Subcutaneous abdominal adipose tissue (tissue), 5 donors: ENCODE measurements around the gene CBX7.
"Not testable (repeated sequence)": the region's sequence is repeated elsewhere in the genome, so short reads cannot be mapped to it uniquely, and the experiment has no call there.

Source experiments
- H3K27ac ChIP-seq: one replicate; pipeline ENCODE4 v1.7.0; 2013; ENCODE audit warnings: low read depth, mild to moderate bottlenecking, inconsistent platforms, low read length, moderate library complexity
- H3K27me3 ChIP-seq, 5 donors: one replicate each; pipeline ENCODE4 v1.7.0; 2013; ENCODE audit warnings: low read length in 5 of 5, inconsistent platforms in 1 of 5; ENCODE audit not compliant: control insufficient read depth in 5 of 5, insufficient read depth in 4 of 5
- H3K36me3 ChIP-seq, 5 donors: one replicate each; pipeline ENCODE4 v1.7.0; 2013; ENCODE audit warnings: low read length in 5 of 5; ENCODE audit not compliant: control insufficient read depth in 5 of 5, insufficient read depth in 5 of 5
- H3K4me1 ChIP-seq, 5 donors: one replicate each; pipeline ENCODE4 v1.7.0; 2013; ENCODE audit warnings: low read length in 5 of 5, mild to moderate bottlenecking in 3 of 5, moderate library complexity in 1 of 5; ENCODE audit not compliant: control insufficient read depth in 5 of 5, insufficient read depth in 5 of 5
- H3K4me3 ChIP-seq, 5 donors: one replicate each; pipeline ENCODE4 v1.7.0; 2013; ENCODE audit warnings: low read length in 5 of 5, low read depth in 1 of 5
- H3K9ac ChIP-seq, 5 donors: one replicate each; pipeline ENCODE4 v1.7.0; 2013; ENCODE audit warnings: low read length in 5 of 5, mild to moderate bottlenecking in 4 of 5, moderate library complexity in 3 of 5
- H3K9me3 ChIP-seq, 5 donors: one replicate each; pipeline ENCODE4 v1.7.0; 2013; ENCODE audit warnings: low read length in 5 of 5; ENCODE audit not compliant: control insufficient read depth in 5 of 5
- donor health status: healthy.
- donor health status: healthy.
- donor health status: healthy.
- donor health status: healthy.
- donor health status: healthy.

Gene CBX7

DNA sequence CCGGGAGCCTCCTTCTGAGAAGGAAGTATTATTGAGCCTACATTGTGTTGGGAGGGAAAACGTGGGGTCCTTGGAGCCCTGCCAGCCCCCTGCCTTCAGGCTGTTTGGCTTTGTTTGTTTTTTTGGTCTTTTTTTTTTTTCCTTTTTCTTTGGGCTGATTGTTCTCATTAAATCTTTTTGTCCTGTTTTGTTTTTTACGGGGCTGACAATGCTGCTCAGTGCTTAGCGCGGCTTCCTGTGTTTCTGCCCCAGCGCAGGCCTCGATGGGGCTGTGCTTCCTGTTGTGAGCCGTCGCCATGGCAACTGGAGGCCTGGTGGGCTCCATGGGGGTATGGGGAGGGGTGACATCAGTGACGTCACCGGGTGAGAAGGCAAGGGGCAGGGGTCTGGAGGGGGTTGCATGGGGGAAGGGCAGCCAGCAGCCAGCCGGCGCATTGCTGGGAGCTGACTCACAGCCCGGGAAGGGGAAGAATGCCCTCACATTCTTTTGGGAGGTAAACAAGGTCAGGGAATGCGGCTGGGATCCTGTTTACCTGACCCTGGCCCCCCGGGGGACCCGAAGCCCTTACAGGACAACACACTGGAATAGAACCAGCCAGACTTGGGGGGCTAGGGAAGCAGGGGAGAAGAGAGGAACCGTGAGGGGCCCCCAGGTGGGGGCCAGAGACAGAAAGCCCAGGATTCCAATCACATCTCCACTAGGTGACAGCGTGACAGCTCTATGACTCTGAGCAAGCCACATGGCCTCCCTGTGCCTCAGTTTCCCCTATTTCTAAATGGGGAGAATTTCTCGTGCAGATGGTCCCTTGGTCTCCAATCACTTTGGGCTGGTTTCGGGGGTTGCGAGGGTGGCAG lies 22.2 kb upstream of the CBX7 start:
- H3K9ac ChIP-seq = peak overlapping the region in 3 of 5 donors; percentile 40 to 72 (median 62)
- peaks cover 14 to 86% (median 62%) of the 10 kb centered on the region in 5 donors for H3K4me1 ChIP-seq
- H3K9me3 ChIP-seq = no peaks in the 10 kb centered on the region
- H3K27me3 ChIP-seq = peaks cover 0 to 5% (median 3%) of the 10 kb centered on the region in 5 donors
- H3K36me3 ChIP-seq = no peaks in the 10 kb centered on the region
- peak overlapping the region; percentile 77 for H3K27ac ChIP-seq
- peak overlapping the region in 2 of 5 donors; percentile 39 to 40 for H3K4me3 ChIP-seq

GRCh38 chr22:39173787-39174497 lies 21.5 kb upstream of the CBX7 start:
- peak overlapping the region in 2 of 5 donors; percentile 39 to 40 for H3K4me3 ChIP-seq
- peak overlapping the region in 2 of 5 donors; percentile 17 to 40 for H3K9ac ChIP-seq
- peaks cover 0 to 9% (median 3%) of the 10 kb centered on the region in 5 donors for H3K27me3 ChIP-seq
- no peaks in the 10 kb centered on the region for H3K9me3 ChIP-seq
- no peaks in the 10 kb centered on the region for H3K36me3 ChIP-seq
- H3K4me1 ChIP-seq = peaks cover 14 to 78% (median 62%) of the 10 kb centered on the region in 5 donors
- peak overlapping the region; percentile 77 for H3K27ac ChIP-seq

GRCh38 chr22:39173050-39173706 lies 20.7 kb upstream of the CBX7 start:
- Histone ChIP-seq H3K9ac (peak overlapping the region in 1 of 5 donors; percentile 26), H3K27me3 (peaks cover 0 to 9% (median 3%) of the 10 kb centered on the region in 5 donors), H3K4me1 (peaks cover 14 to 72% (median 59%) of the 10 kb centered on the region in 5 donors), H3K4me3 (no peak overlapping the region), H3K9me3 (no peaks in the 10 kb centered on the region), H3K36me3 (no peaks in the 10 kb centered on the region), H3K27ac (peak overlapping the region; percentile 77)

DNA sequence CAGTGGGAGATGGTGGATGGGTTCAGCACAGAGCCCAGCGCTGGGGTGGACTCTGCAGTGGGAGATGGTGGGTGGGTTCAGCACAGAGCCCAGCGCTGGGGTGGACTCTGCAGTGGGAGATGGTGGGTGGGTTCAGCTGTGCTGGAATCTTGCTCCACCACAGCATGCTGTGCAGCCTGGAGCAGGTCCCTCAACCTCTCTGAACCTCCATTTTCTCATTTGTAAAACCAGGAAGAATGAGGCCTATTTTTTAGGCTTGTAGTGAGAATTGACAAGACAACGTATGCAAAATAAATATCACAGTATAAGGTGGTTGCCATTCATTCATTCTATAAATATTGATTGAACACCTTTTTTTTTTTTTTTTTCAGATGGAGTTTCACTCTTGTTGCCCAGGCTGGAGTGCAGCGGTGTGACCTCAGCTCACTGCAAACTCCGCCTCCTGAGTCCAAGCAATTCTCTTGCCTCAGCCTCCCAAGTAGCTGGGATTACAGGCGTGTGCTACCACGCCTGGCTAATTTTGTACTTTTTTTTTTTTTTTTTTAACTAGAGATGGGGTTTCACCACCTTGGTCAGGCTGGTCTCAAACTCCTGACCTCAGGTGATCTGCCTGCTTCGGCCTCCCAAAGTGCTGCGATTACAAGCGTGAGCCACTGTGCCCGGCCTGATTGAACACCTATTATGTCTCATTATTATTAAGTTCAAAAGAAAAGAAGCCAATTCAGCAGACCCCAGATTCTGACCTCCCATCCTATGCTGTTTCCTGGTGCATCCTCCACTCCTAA lies 20.0 kb upstream of the CBX7 start:
- Histone ChIP-seq H3K27ac (peak overlapping the region; percentile 77), H3K4me1 (peaks cover 12 to 65% (median 57%) of the 10 kb centered on the region in 5 donors), H3K9ac (peak overlapping the region in 1 of 5 donors; percentile 26)
- H3K4me3 ChIP-seq, H3K36me3 ChIP-seq, H3K27me3 ChIP-seq, H3K9me3 ChIP-seq: not testable (repeated sequence)

DNA sequence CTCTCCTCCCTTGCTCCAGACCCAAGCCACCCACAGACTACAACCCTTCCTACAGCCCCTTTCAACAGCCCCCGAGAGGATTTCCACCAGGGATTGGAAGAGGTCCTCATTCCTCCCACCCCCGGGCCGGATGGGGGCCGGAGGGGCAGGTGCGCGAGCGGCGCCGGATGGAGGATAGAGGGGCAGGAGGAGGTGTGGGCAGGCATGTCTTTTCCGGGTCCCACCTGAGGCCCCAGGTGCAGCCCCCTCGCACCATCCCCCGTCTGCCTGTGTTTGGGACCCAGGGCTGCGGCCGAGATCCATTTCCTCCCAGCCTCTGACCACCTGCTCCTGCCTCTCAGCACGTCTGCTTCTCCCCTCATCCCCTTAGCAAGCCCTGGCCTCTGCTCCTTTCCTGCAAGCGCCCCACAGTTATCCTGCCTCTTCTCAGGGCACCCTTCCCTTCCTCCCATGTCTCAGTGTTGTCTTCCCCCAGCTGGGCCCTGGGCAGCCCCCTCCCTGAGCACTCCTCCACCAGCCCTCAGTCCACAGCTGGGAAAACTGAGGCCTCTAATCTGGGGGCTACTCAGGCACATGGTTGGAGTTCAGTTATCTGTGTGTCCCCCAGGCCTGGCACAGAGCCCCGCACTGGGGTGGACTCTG lies 19.3 kb upstream of the CBX7 start:
- H3K27ac ChIP-seq = no peak overlapping the region
- H3K4me1 ChIP-seq = peaks cover 11 to 58% (median 50%) of the 10 kb centered on the region in 5 donors
- H3K9me3 ChIP-seq = no peaks in the 10 kb centered on the region
- H3K27me3 ChIP-seq = peaks cover 0 to 9% (median 3%) of the 10 kb centered on the region in 5 donors
- H3K4me3 ChIP-seq = no peak overlapping the region
- no peaks in the 10 kb centered on the region for H3K36me3 ChIP-seq
- peak overlapping the region in 1 of 5 donors; percentile 4 for H3K9ac ChIP-seq

GRCh38 chr22:39170825-39171622 lies 18.5 kb upstream of the CBX7 start:
- Histone ChIP-seq H3K27ac (no peak overlapping the region), H3K9me3 (no peaks in the 10 kb centered on the region), H3K36me3 (no peaks in the 10 kb centered on the region), H3K4me3 (peak overlapping the region; percentile 5 to 58 (median 22)), H3K9ac (no peak overlapping the region), H3K4me1 (peaks cover 9 to 51% (median 43%) of the 10 kb centered on the region in 5 donors), H3K27me3 (peaks cover 0 to 9% (median 3%) of the 10 kb centered on the region in 5 donors)

GRCh38 chr22:39169797-39170466 lies 17.5 kb upstream of the CBX7 start:
- Histone ChIP-seq H3K27me3 (peaks cover 0 to 9% (median 3%) of the 10 kb centered on the region in 5 donors), H3K4me3 (no peak overlapping the region), H3K4me1 (peaks cover 9 to 40% (median 32%) of the 10 kb centered on the region in 5 donors), H3K36me3 (no peaks in the 10 kb centered on the region), H3K9ac (no peak overlapping the region), H3K27ac (no peak overlapping the region), H3K9me3 (no peaks in the 10 kb centered on the region)

- Histone ChIP-seq H3K4me3 (no peak overlapping the region), H3K4me1 (peaks cover 2 to 8% (median 8%) of the 10 kb centered on the region in 5 donors), H3K9ac (no peak overlapping the region), H3K27me3 (peaks cover 0 to 9% (median 3%) of the 10 kb centered on the region in 5 donors), H3K9me3 (no peaks in the 10 kb centered on the region), H3K36me3 (no peaks in the 10 kb centered on the region), H3K27ac (no peak overlapping the region)
These were observed 14.1 kb upstream of the CBX7 start for GRCh38 chr22:39166547-39166946.
